ENCODE measurements around the gene LAPTM5. TPM values are rescaled to one million over a fixed set of nuclear protein-coding genes. Genes with fewer than 3 reads are reported as not detected.

LAPTM5 gene
- total and polyA plus RNA-seq, 2 of the 13 experiments (the other 11 are each of a cell fraction or from before 2014, with no cell fraction given): 0.41 to 0.86 TPM

DNA sequence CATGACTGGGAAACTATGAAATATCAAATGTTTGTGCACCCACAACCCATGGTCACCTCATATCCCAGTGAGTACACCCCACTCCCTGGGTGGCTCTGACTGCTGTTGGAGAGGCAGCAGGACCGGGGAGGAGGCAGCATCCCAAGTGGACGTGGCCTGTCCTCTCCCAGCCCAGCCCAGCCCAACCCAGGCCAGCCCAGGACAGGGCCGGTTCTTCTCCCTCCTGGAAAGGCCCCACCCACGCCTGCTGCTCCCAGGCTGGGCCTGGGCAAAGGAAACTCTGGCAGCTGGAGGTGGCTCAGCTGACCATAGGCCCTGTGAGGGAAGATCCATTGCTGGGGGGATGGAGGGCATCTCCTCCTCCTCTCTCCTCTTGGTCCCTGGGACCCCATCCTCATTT is 53.3 kb downstream of the LAPTM5 start (continued):
- no peak for TF ChIP-seq ZNF331 (CRISPR knock-in tag; IDR thresholded peaks at IDR 0.05)
- no peak for TF ChIP-seq NR2C2 (CRISPR knock-in tag; IDR thresholded peaks at IDR 0.05; ENCODE audit: borderline replicate concordance)

GRCh38 chr1:30702823-30703222 is 54.8 kb downstream of the LAPTM5 start:
- peaks cover 1 to 11% of the 10 kb centered on the region in 2 experiments; a peak in 2 of 5 replicates for H3K27me3 ChIP-seq (ENCODE audit: control insufficient read depth in 1 of 2, insufficient read depth in 2 of 2, low read length in 2 of 2)
- no peak overlapping the region for H2AFZ ChIP-seq (ENCODE audit: low read length)
- no peak overlapping the region for H3K9ac ChIP-seq (ENCODE audit: insufficient read depth, low read depth, low read length)
- no peaks in the 10 kb centered on the region for H3K9me3 ChIP-seq (ENCODE audit: low read length)
- ATAC-seq: no peak
- no peaks in the 10 kb centered on the region for H3K79me2 ChIP-seq (ENCODE audit: insufficient read depth, low read length)
- in situ Hi-C loops (cut with HindIII; ENCODE audit: extremely low pct_ligation_motif_present, low pct_unique_long_range_greater_than_20kb): loop anchor here (10.0 kb wide), 2 partner anchors 298 to 908 kb away; no protein-coding TSS in a partner anchor
- TF ChIP-seq THAP8 (CRISPR knock-in tag; IDR thresholded peaks at IDR 0.05; ENCODE audit: borderline replicate concordance) (no peak), ZNF574 (CRISPR knock-in tag; IDR thresholded peaks at IDR 0.05) (no peak), ZNF296 (CRISPR knock-in tag; conservative IDR thresholded peaks at IDR 0.05) (no peak)
- no peak for FAIRE-seq
- no peaks in the 10 kb centered on the region for H3K4me1 ChIP-seq (ENCODE audit: insufficient read depth, low read length)
- no peak overlapping the region for H3K4me2 ChIP-seq (ENCODE audit: low read depth, low read length)
- CTCF ChIA-PET (ENCODE audit: low intra/inter-chr PET ratio, low total read pairs): no interaction called here
- intact Hi-C loops (cut with micrococcal nuclease; ENCODE audit: unreplicated experiment): loop anchor here (10.0 kb wide), 1 partner anchor 1468 kb away; the partner anchor contains the start of genes MECR and PTPRU
- POLR2A ChIA-PET: no interaction called here
- H3K27ac ChIP-seq (ENCODE audit: extremely low read length, insufficient read depth, low read length): no peak overlapping the region
- no peak overlapping the region for H3K4me3 ChIP-seq (replicated peaks in 1 of 3; ENCODE audit: insufficient read depth in 1 of 3, low read depth in 2 of 3, low read length in 3 of 3)
- H4K20me1 ChIP-seq (ENCODE audit: insufficient read depth, low read length): no peaks in the 10 kb centered on the region
- BruUV-seq (replicated peaks): no TSS peak
- no peaks in the 10 kb centered on the region for H3K36me3 ChIP-seq (replicated peaks in 1 of 2; ENCODE audit: control insufficient read depth in 1 of 2, insufficient read depth in 2 of 2, low read length in 2 of 2)
- no peak for DNase-seq (ENCODE audit: low spot score)

Measured in HepG2 (cell line).